ENCODE results near the gene PARD6A.

PARD6A gene

DNA sequence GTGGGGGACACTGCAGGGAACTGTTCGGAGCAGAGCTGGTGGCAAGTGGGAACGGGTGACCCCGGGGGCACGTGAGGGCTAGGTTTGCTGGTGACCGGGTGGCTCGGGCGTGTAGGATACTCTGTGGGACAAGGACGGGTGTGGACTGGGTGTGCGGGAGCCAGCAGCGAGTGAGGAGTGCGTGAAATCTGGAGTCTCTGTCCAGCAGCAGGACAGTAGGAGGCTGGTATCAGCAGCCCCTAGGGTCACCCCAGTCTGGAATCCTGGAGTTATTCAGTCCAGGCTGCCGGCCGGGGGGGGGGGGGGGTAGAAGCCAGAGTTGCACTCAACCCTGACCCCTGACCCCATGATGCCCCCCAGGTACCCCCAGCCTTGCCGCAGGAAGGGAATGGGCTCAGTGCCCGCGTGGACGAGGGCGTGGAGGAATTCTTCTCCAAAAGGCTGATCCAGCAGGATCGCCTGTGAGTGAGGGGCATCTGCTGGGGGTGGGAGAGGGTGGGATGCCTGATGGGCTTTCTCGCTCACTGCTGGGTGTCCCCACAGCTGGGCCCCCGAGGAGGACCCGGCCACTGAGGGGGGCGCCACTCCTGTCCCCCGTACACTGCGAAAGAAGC lies 6.9 kb upstream of the PARD6A start:
- no peak for DNase-seq (ENCODE audit: low read depth in 2 of 2)

GRCh38 chr16:67654403-67654911 lies 6.3 kb upstream of the PARD6A start:
- DNase-seq (ENCODE audit: low read depth in 2 of 2), result no peak

- no peak for DNase-seq (ENCODE audit: low read depth in 2 of 2)
These were observed 5.4 kb upstream of the PARD6A start for GRCh38 chr16:67655363-67655762.

DNA sequence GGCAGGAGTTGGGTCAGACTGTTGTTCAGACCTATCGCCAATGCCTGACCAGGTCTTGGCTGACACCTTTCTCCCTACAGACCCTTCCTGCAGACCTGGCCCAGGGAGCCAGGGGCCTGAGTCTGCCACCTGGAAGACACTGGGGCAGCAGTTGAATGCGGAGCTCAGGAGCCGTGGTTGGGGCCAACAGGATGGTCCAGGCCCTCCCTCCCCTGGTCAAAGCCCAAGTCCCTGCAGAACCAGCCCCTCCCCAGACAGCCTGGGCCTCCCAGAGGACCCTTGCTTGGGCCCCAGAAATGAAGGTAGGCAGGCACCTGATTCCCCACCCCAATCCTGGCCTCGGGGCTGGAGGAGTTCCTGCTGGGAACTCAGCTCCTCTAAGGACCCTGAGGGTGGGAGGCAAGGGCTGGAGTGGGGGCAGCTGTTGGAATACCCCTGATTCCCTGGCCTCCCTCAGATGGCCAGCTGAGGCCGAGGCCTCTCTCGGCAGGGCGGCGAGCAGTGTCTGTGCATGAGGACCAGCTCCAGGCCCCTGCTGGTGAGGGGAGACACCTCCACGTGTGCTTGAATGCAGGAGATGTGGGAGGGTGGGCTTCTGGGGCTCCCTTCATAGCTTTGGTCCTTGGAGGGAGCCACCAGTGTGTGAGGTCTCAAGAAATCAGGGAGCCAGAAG lies 4.3 kb upstream of the PARD6A start:
- DNase-seq (ENCODE audit: low read depth in 2 of 2), result no peak

- no peak for DNase-seq (ENCODE audit: low read depth in 2 of 2)
These were observed 3.6 kb upstream of the PARD6A start for GRCh38 chr16:67657017-67657608.

- no peak for DNase-seq (ENCODE audit: low read depth in 2 of 2)
These were observed 2.8 kb upstream of the PARD6A start for GRCh38 chr16:67657751-67658518.

- DNase-seq (ENCODE audit: low read depth in 2 of 2), result no peak
These were observed 1.7 kb upstream of the PARD6A start for GRCh38 chr16:67658849-67659674.

DNA sequence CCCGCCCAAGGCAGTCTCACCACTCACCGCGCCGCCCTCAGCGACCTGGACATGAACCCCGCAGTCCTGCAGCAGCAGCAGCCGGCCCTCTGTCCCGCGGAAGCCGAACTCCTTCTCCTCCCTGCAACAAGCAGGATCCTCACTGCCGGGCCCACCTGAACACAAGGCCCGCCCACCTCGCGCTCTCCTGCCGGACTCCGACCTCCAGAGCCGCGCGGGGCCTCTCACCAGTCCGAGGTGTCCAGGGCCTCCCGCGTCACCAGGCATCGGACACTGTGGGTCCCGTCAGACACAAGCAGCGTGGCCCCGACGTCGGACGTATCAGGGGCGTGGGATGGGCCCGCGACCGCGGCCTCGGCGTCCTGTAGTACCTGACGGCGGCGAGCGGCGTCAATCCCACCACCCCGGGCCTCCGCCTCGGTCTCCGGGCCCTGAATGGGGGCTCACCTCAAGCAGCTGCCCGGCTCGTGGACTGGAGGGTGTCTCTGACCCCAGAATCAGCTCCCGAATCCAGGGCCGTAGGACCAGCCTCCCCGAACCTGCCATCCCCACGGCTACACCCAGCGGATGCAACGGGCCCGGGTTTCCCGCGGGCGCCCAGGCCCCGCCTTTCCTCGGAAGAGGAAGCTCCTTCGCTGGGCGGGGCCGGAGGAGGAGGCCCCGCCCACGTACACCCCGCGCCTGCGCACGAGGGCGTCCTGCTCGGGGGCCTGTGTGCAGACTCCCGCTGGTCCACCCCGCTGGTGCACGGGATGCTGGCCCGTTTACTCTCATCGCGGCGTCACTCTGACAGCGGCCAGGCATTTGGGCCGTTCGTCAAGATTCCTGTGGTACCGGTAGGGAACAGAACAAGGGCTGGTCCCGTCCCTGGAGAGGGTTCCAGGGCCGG lies 841 bp upstream of the PARD6A start, which contains the start of gene ACD:
Gene ACD (minus strand): TSS at position 586 of the 889 bp plus-strand sequence. CDS start 40 bp downstream, at position 546.
- peak; percentile 95 to 96 for DNase-seq (ENCODE audit: low read depth in 2 of 2)

DNA sequence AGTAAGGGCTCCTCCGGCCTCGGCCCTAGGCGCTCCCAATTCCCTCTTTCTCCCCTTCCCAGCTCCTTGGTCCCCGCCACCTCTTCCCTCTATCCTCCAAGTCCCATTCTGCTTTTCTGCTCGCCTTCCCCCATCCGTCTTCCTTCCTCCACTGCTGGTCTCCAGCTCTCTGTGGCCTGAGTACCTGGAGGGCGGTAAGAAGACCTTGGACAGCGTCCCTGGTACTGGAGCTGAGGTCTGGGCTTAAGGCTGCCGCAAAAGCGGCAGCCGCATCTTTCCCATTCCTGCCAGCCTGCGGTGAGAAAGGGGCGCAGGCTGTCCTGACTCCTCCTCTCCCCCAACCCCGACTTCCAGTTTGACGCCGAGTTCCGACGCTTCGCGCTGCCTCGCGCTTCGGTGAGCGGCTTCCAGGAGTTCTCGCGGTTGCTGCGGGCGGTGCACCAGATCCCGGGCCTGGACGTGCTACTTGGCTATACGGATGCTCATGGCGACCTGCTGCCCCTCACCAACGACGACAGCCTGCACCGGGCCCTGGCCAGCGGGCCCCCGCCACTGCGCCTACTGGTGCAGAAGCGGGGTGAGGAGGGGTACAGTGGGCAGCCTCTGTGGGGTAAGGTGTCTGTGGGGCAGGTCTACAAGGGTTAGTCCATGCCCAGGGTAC lies 471 bp downstream of the PARD6A start:
- DNase-seq (ENCODE audit: low read depth in 2 of 2), result no peak

DNA sequence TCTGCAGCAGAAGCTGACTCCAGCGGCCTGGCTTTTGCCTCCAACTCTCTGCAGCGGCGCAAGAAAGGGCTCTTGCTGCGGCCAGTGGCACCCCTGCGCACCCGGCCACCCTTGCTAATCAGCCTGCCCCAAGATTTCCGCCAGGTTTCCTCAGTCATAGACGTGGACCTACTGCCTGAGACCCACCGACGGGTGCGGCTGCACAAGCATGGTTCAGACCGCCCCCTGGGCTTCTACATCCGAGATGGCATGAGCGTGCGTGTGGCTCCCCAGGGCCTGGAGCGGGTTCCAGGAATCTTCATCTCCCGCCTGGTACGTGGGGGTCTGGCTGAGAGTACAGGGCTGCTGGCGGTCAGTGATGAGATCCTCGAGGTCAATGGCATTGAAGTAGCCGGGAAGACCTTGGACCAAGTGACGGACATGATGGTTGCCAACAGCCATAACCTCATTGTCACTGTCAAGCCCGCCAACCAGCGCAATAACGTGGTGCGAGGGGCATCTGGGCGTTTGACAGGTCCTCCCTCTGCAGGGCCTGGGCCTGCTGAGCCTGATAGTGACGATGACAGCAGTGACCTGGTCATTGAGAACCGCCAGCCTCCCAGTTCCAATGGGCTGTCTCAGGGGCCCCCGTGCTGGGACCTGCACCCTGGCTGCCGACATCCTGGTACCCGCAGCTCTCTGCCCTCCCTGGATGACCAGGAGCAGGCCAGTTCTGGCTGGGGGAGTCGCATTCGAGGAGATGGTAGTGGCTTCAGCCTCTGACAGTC lies 1.3 kb downstream of the PARD6A start:
- DNase-seq (ENCODE audit: low read depth in 2 of 2), result no peak

DNA sequence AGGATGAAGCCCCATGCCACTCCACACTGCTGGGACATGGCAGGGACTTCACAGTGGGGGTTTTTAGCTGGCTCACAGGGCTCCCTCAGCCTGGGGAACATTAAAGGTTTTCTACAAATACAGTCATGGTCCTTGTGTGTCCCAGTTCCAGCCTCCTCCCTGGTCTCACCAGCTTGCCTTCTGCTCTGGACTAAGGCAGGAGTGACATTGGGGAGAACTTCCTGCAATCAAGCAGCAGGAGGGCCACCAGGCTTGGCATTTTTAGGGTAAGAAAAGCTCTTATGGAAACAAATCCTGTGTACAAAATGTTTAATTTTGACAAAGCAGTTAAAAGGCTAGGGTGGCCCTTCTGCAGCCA lies 1.9 kb downstream of the PARD6A start:
- DNase-seq (ENCODE audit: low read depth in 2 of 2), result no peak

DNA sequence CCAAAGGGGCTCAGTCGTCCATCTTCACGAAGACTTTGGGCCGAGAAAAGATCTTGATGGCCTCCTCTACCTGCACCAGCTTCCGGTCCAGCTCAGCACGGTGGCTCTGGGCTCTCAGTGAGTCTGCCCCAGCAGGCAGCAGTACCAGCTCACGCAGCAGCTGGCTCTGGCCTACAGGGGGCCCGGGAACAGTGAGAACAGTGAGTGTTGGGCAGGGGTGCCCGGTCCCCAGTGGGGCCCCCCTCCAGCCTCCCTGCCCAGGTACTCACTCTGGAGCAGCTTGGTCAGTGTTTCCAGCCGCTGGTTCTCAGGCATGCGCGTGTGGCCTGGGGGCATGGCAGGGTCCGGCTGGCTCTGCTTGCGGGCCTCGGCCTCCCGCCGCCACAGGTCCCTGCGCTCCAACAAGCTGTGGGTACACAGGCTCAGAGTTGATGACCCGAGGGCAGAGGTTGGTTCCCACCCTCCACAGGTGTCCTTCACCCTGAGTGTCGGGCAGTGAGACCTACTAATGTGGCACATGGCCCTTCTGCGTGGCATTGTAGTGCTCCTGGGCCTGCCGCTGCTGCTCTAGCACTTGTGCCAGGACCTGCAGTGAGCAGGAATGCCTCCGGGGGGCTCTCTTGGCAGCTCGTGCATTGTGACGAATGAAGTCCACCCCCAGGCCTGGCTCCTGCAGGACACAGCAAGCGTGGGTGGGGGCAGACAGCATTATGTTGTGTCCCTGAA lies 2.6 kb downstream of the PARD6A start:
- peak in 1 of 2 donors; percentile 31 for DNase-seq (ENCODE audit: low read depth in 2 of 2)

GRCh38 chr16:67663877-67664222 lies 3.1 kb downstream of the PARD6A start:
- DNase-seq (ENCODE audit: low read depth in 2 of 2), result no peak

DNA sequence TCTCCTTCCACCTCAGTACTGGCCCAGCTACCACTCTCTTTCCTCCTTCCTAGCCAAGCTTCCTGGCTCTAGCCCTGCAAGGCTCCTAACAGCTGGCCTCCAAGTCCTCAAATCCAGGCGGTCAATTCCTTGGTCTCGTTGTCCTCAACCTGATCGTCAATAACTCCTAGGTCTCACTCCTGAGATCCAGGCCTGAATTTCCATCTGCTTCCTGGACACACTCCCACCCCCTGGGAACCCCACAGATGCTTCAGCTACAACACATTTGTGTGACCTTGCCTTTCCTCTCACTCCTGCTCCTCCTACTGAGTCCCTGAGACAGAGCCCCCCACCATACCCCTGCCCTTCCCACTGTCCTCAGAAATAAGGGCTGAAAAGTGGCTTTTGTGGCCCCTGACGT lies 3.5 kb downstream of the PARD6A start:
- no peak for DNase-seq (ENCODE audit: low read depth in 2 of 2)

- DNase-seq (ENCODE audit: low read depth in 2 of 2), result no peak
These were observed 4.1 kb downstream of the PARD6A start for GRCh38 chr16:67664871-67665270.

DNA sequence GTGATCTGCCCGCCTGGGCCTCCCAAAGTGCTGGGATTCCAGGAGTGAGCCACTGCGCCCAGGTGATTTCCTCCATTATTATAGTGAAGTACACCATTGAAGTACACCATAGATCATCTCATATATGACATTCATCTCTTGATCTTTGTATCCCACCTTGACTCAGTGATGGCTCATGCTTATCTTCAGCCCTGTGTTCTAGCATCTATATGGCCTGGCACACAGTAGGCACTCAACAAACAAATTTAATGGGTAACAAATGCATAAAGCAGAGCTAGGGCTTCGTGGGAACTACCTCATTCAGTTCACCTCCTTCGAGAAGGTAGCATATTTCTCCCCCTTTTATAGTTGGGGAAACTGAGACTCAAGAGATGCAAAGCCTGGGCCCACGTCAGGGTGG lies 4.8 kb downstream of the PARD6A start:
- no peak for DNase-seq (ENCODE audit: low read depth in 2 of 2)

GRCh38 chr16:67666032-67666551 lies 5.3 kb downstream of the PARD6A start:
- DNase-seq (ENCODE audit: low read depth in 2 of 2), result no peak

Data from stimulated activated CD4-positive, alpha-beta T cell treated with anti-CD3 and anti-CD28 coated beads, Interleukin-1b, Interleukin-23, amount 100 ng/mL, for 4 hours (primary cell).